ENCODE data around the gene ARHGAP25. TPM values are rescaled to one million over a fixed set of nuclear protein-coding genes. Genes with fewer than 3 reads are reported as not detected.
A peak's percentile ranks its signal among the peaks of the same experiment; 100 is the strongest.

The ARHGAP25 gene
- total RNA-seq, 8 experiments from 2014 or later, result 0.22 to 4.7 (median 2.2) TPM; not detected in 1

- Histone ChIP-seq H3K4me3 (no peak overlapping the region), H3K27ac (no peak overlapping the region), H3K4me1 (replicated peaks in 1 of 2) (no peaks in the 10 kb centered on the region)
- ATAC-seq (replicated peaks in 6 of 8), result no peak
- WGBS, 10 experiments, result 40 to 100% (median 74%) methylated on average over 2 to 6 of the region's 8 CpGs; no CpG with 5 or more reads in 3 of the 10 experiments
- in situ Hi-C loops (cut with MboI; ENCODE audit: low pct_unique_long_range_greater_than_20kb in 2 of 9, low sequenced_read_pairs in 9 of 9, unreplicated experiment in 9 of 9), result loop anchor here in 4 of 9 experiments (25.0 kb wide), 2 partner anchors 190 to 235 kb away; no protein-coding TSS in a partner anchor
Observed at GRCh38 chr2:68722712-68723111, 11.9 kb upstream of the ARHGAP25 start.

DNA sequence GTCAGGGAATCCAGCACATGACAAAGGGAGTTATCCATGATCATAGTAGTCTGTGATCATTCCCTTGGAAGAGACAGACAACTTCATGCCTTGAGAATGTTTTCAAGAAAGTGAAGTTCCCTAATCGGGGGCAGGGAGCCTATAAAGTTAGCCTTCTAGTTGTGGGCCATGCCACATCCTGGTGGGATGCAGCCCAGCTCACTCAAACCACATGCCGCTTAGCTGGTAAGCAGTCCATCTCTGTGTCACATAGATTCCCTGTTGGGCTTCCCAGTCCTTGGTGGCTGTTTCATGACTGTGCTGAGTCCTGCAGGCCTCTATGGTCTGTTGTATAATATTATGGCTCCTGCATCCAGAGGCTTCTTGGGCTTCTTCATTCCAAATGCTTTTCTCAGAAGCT lies 11.4 kb upstream of the ARHGAP25 start:
- H3K27ac ChIP-seq, result no peak overlapping the region
- in situ Hi-C loops (cut with MboI; ENCODE audit: low pct_unique_long_range_greater_than_20kb in 2 of 9, low sequenced_read_pairs in 9 of 9, unreplicated experiment in 9 of 9), result loop anchor here in 4 of 9 experiments (25.0 kb wide), 2 partner anchors 189 to 236 kb away; no protein-coding TSS in a partner anchor
- no peak overlapping the region for H3K4me3 ChIP-seq
- WGBS, 10 experiments, result 80 to 100% (median 100%) methylated on average over 1 to 2 of the region's 2 CpGs; no CpG with 5 or more reads in 6 of the 10 experiments
- no peaks in the 10 kb centered on the region for H3K4me1 ChIP-seq (replicated peaks in 1 of 2)
- ATAC-seq (replicated peaks in 6 of 8), result no peak

GRCh38 chr2:68726100-68726499 lies 8.5 kb upstream of the ARHGAP25 start:
- in situ Hi-C loops (cut with MboI; ENCODE audit: low pct_unique_long_range_greater_than_20kb in 2 of 9, low sequenced_read_pairs in 9 of 9, unreplicated experiment in 9 of 9), result loop anchor here in 3 of 9 experiments (25.0 kb wide), 1 partner anchor 186 kb away; no protein-coding TSS in a partner anchor

DNA sequence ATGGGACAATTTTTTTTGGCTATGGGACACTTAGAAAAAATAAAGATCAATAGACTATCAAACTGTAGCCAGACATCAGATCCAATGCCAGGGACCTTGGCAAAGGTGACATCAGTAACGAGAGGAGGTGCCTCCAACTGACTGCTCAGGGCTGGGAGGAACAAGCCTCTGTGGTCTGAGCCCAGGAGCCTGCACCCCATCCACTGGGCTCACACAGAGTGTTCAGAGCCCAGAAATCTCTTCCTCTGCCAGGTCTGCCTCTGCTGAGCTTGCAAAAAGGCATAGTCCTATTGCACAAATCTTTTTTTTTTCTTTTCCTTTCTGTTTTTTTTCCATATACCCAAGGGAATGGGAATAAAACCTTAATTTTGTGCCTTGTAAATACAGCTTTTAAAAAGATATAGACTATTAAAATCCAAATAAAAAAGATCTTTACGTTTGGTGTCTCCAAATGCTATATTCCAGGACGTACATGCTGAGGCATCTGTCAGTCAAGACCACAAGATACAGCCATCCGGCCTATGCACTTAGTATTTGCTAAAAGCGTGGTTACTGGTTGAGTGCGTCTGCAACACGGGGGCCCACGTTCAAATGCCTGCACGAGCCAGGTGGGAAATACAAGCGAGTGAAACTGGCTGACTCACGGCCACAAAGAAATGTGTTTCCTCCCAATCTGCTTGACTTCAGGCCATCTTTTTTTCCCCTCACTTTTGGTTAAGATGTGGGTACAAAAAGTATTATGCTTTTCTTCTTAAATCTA lies 7.8 kb upstream of the ARHGAP25 start:
- H3K4me3 ChIP-seq, result no peak overlapping the region
- no peaks in the 10 kb centered on the region for H3K4me1 ChIP-seq (replicated peaks in 1 of 2)
- ATAC-seq (replicated peaks in 6 of 8), result no peak
- in situ Hi-C loops (cut with MboI; ENCODE audit: low pct_unique_long_range_greater_than_20kb in 2 of 9, low sequenced_read_pairs in 9 of 9, unreplicated experiment in 9 of 9), result loop anchor here in 3 of 9 experiments (25.0 kb wide), 1 partner anchor 186 kb away; no protein-coding TSS in a partner anchor
- H3K27ac ChIP-seq, result no peak overlapping the region
- 66 to 96% (median 82%) methylated on average over 2 to 11 of the region's 11 CpGs for WGBS, 10 experiments

More at GRCh38 chr2:68726100-68726499, 8.5 kb upstream of the ARHGAP25 start:
- no peak overlapping the region for H3K4me3 ChIP-seq
- WGBS, 10 experiments, result 14 to 94% (median 57%) methylated on average over 1 to 6 of the region's 6 CpGs; no CpG with 5 or more reads in 1 of the 10 experiments
- no peak overlapping the region for H3K27ac ChIP-seq
- ATAC-seq (replicated peaks in 6 of 8), result no peak
- H3K4me1 ChIP-seq (replicated peaks in 1 of 2), result no peaks in the 10 kb centered on the region

DNA sequence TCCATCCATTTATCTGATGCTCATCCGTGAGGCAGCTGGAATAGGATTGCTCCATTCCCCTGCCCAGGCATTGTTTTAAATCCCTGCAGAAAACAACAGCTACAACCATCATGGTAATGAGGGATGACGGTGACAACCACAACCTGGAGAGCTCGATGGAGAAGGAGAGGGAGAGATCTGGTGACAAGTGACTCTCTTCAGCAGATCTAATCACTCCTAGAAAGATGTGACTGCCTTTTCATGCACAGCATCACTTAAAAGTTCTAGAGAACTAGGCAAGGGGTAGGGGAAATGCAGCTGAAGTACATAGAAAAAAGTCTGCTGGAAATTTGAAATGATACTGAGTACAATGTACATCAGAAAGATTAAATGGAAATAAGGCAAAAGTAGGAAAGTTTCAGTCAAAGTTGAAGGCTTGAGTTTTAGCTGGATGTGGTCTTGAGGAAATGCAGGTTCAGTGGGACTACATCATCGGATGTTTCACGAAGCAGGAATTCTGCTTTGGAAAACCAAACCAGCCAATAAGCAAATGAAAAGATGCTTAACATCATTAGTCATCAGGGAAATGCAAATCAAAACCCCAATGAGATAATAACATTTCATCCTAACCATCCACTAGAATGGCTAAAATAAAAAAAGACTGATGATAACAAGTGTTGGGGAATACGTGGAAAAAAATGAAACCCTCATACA lies 6.8 kb upstream of the ARHGAP25 start:
- WGBS, 10 experiments, result 10 to 90% (median 59%) methylated on average over 1 to 6 of the region's 6 CpGs
- Histone ChIP-seq H3K4me3 (no peak overlapping the region), H3K4me1 (replicated peaks in 1 of 2) (no peaks in the 10 kb centered on the region), H3K27ac (no peak overlapping the region)
- in situ Hi-C loops (cut with MboI; ENCODE audit: low pct_unique_long_range_greater_than_20kb in 2 of 9, low sequenced_read_pairs in 9 of 9, unreplicated experiment in 9 of 9), result loop anchor here in 3 of 9 experiments (25.0 kb wide), 1 partner anchor 184 kb away; no protein-coding TSS in a partner anchor
- ATAC-seq (replicated peaks in 6 of 8), result peak in 1 of 8 experiments; percentile 49

DNA sequence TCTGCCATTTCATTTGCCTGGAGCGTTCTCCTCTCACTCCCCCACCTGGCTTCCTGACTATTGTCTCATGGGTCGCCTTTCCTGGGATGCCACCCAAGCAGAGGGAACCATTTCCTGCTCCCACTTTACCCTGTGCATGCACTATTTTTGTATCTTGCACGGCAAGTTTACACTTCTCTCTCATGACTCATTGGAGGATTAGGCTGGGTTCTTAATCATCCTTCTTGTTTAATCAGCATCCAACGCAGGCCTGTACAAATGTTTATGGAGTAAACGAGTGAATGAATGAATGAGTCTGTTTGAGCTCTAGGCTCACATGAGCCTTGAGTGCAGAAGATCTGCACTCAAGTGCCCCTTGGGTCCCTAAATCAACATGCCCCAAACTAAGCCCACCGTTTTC lies 3.8 kb upstream of the ARHGAP25 start:
- Histone ChIP-seq H3K4me3 (no peak overlapping the region), H3K27ac (no peak overlapping the region), H3K4me1 (replicated peaks in 1 of 2) (no peaks in the 10 kb centered on the region)
- in situ Hi-C loops (cut with MboI; ENCODE audit: low pct_unique_long_range_greater_than_20kb in 2 of 9, low sequenced_read_pairs in 9 of 9, unreplicated experiment in 9 of 9), result loop anchor here in 3 of 9 experiments (25.0 kb wide), 1 partner anchor 181 kb away; no protein-coding TSS in a partner anchor
- peak in 2 of 8 experiments; percentile 29 to 54 for ATAC-seq (replicated peaks in 6 of 8)
- WGBS, 10 experiments, result 0 to 100% (median 80%) methylated on average over 1 to 6 of the region's 6 CpGs; no CpG with 5 or more reads in 1 of the 10 experiments

DNA sequence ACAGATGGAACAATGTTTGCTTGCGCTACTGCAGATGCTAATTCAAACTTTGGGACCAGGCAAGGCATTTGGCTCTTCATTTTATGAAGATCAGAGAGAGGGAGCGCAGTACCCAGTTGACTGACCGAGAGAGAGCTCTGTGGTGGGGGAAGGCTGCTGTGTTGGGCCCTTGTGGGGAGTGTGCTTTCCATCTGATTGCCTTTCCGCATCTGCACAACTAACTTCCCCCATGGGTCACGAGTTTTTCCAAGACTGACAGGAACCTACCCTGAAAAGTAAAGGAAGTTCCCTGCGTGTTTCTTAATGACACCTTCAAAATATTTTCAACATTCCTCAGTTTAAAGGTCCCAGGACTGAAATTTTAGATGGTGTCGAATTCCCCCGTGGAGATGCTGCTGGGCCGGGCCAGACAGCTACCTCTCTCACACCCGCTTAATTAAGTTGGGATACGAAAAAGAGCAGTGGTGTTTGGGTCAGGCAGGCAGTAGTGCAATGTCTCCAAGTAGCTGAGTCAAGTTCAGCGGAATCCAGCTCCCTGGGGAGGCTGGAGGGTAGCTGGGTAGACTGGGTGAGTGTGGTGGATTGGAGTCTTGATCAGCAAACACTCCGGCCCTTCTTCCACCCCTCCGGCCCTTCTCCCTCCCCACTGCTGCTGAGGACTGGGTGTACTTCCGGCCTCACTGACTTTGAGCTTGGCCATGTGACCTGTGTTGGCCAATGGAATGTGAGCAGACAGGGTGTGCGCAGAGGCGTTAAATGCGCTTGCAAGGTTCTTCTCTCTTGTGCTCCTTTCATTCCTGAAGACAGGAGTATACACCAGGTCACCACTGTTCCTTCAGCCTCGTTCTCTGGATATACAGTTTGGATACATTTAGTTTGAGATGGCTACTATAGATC lies 2.3 kb upstream of the ARHGAP25 start:
- H3K27ac ChIP-seq, result no peak overlapping the region

GRCh38 chr2:68733365-68733764 lies 1.2 kb upstream of the ARHGAP25 start:
- WGBS, 10 experiments, result 50 to 100% (median 89%) methylated on average over 1 to 4 of the region's 4 CpGs
- in situ Hi-C loops (cut with MboI; ENCODE audit: low pct_unique_long_range_greater_than_20kb in 2 of 9, low sequenced_read_pairs in 9 of 9, unreplicated experiment in 9 of 9), result loop anchor here in 3 of 9 experiments (25.0 kb wide), 1 partner anchor 179 kb away; no protein-coding TSS in a partner anchor
- no peak for ATAC-seq (replicated peaks in 6 of 8)
- Histone ChIP-seq H3K4me1 (replicated peaks in 1 of 2) (no peaks in the 10 kb centered on the region), H3K4me3 (no peak overlapping the region), H3K27ac (no peak overlapping the region)

More for the DNA sequence above, 2.3 kb upstream of the ARHGAP25 start:
- Histone ChIP-seq H3K4me3 (no peak overlapping the region), H3K4me1 (replicated peaks in 1 of 2) (no peaks in the 10 kb centered on the region)
- 80 to 100% (median 92%) methylated on average over 1 to 19 of the region's 19 CpGs for WGBS, 10 experiments
- in situ Hi-C loops (cut with MboI; ENCODE audit: low pct_unique_long_range_greater_than_20kb in 2 of 9, low sequenced_read_pairs in 9 of 9, unreplicated experiment in 9 of 9), result loop anchor here in 3 of 9 experiments (25.0 kb wide), 1 partner anchor 180 kb away; no protein-coding TSS in a partner anchor
- no peak for ATAC-seq (replicated peaks in 6 of 8)

- Histone ChIP-seq H3K4me3 (no peak overlapping the region), H3K27ac (no peak overlapping the region), H3K4me1 (replicated peaks in 1 of 2) (no peaks in the 10 kb centered on the region)
- ATAC-seq (replicated peaks in 6 of 8), result no peak
- in situ Hi-C loops (cut with MboI; ENCODE audit: low pct_unique_long_range_greater_than_20kb in 2 of 9, low sequenced_read_pairs in 9 of 9, unreplicated experiment in 9 of 9), result loop anchor here in 3 of 9 experiments (25.0 kb wide), 1 partner anchor 178 kb away; no protein-coding TSS in a partner anchor
- WGBS, 10 experiments, result 46 to 100% (median 88%) methylated on average over 1 to 3 of the region's 3 CpGs; no CpG with 5 or more reads in 2 of the 10 experiments
Observed at GRCh38 chr2:68734176-68734575, 435 bp upstream of the ARHGAP25 start.

- WGBS, 10 experiments, result 27 to 100% (median 61%) methylated on average over 1 to 2 of the region's 2 CpGs; no CpG with 5 or more reads in 2 of the 10 experiments
- no peak for ATAC-seq (replicated peaks in 6 of 8)
- Histone ChIP-seq H3K27ac (no peak overlapping the region), H3K4me3 (no peak overlapping the region), H3K4me1 (replicated peaks in 1 of 2) (no peaks in the 10 kb centered on the region)
- in situ Hi-C loops (cut with MboI; ENCODE audit: low pct_unique_long_range_greater_than_20kb in 2 of 9, low sequenced_read_pairs in 9 of 9, unreplicated experiment in 9 of 9), result loop anchor here in 3 of 9 experiments (25.0 kb wide), 1 partner anchor 176 kb away; no protein-coding TSS in a partner anchor
Observed at GRCh38 chr2:68736086-68736485, 1.5 kb downstream of the ARHGAP25 start.

GRCh38 chr2:68737711-68738110 lies 3.1 kb downstream of the ARHGAP25 start:
- 56 to 100% (median 69%) methylated on average over 1 of the region's 1 CpG; no CpG with 5 or more reads in 4 of the 10 experiments for WGBS, 10 experiments
- no peak overlapping the region for H3K27ac ChIP-seq
- H3K4me1 ChIP-seq (replicated peaks in 1 of 2), result no peaks in the 10 kb centered on the region
- no peak overlapping the region for H3K4me3 ChIP-seq
- no peak for ATAC-seq (replicated peaks in 6 of 8)
- in situ Hi-C loops (cut with MboI; ENCODE audit: low pct_unique_long_range_greater_than_20kb in 2 of 9, low sequenced_read_pairs in 9 of 9, unreplicated experiment in 9 of 9), result loop anchor here in 3 of 9 experiments (25.0 kb wide), 1 partner anchor 175 kb away; no protein-coding TSS in a partner anchor
